PC-9 (cell line): ENCODE measurements around the gene KCNK7. TPM values are rescaled to one million over a fixed set of nuclear protein-coding genes. Genes with fewer than 3 reads are reported as not detected.

Source experiments
- BruUV-seq: library from RNA; stranded (reverse); fragments of 400-500 nt; replicated peaks from 2 replicates; lab custom pipeline; 2021; lab: Mats Ljungman, UMichigan
- CTCF ChIA-PET: fragments of 300-600 bp; sonication (Branson Sonifier 250); formaldehyde crosslinking; loops from one replicate; lab custom pipeline; 2022; ENCODE audit warnings: antibody characterized with exemption; lab: Charles Lee
- POLR2A ChIA-PET: fragments of 300-600 bp; sonication (Branson Sonifier 250); formaldehyde crosslinking; loops from one replicate; lab custom pipeline; 2022; ENCODE audit warnings: antibody characterized with exemption; ENCODE audit not compliant: unreplicated experiment; lab: Charles Lee
- DNase-seq, 2 experiments: peaks; one replicate each; pipeline versions ENCODE4 v3.0.0 to v3.0.0-alpha.2; 2015 to 2022; ENCODE audit warnings: mixed read lengths in 1 of 2
- H2AFZ ChIP-seq: fragments of 200-600 bp; sonication (generic); 2 replicates; pipeline ENCODE4 v1.8.1; 2017; ENCODE audit warnings: antibody characterized with exemption
- H3F3A ChIP-seq: fragments of 200-600 bp; sonication (generic); 2 replicates; pipeline ENCODE4 v1.8.1; 2017; ENCODE audit warnings: antibody characterized with exemption, mild to moderate bottlenecking, low read depth; ENCODE audit not compliant: insufficient read depth
- H3K27ac ChIP-seq: fragments of 200-600 bp; sonication (generic); 2 replicates; pipeline ENCODE4 v1.6.1; 2016; ENCODE audit warnings: mixed run types
- H3K27me3 ChIP-seq: fragments of 200-600 bp; sonication (generic); 2 replicates; pipeline ENCODE4 v1.6.1; 2016; ENCODE audit warnings: low read depth, mixed run types; ENCODE audit not compliant: insufficient read depth
- H3K36me3 ChIP-seq: fragments of 200-600 bp; sonication (generic); 2 replicates; pipeline ENCODE4 v1.6.1; 2016; ENCODE audit warnings: low read depth, mixed run types
- H3K4me1 ChIP-seq: fragments of 200-600 bp; sonication (generic); replicated peaks from 2 replicates; pipeline ENCODE4 v1.6.1; 2016; ENCODE audit warnings: mixed run types; ENCODE audit not compliant: insufficient read depth
- H3K4me2 ChIP-seq: fragments of 200-600 bp; sonication (generic); 2 replicates; pipeline ENCODE4 v1.6.1; 2017; ENCODE audit warnings: mixed run types
- H3K4me3 ChIP-seq: fragments of 200-600 bp; sonication (generic); 2 replicates; pipeline ENCODE4 v1.6.1; 2016; ENCODE audit warnings: mixed run types
- H3K79me2 ChIP-seq: fragments of 200-600 bp; sonication (generic); 2 replicates; pipeline ENCODE4 v1.6.1; 2017; ENCODE audit warnings: low read depth, mixed run types
- H3K9me2 ChIP-seq: fragments of 200-600 bp; sonication (generic); 2 replicates; pipeline ENCODE4 v1.8.1; 2017; ENCODE audit warnings: mild to moderate bottlenecking; ENCODE audit not compliant: insufficient read depth
- H3K9me3 ChIP-seq: fragments of 200-600 bp; sonication (generic); 2 replicates; pipeline ENCODE4 v1.8.1; 2016; ENCODE audit warnings: low read depth; ENCODE audit not compliant: insufficient read depth
- H4K20me1 ChIP-seq: fragments of 200-600 bp; sonication (generic); 2 replicates; pipeline ENCODE4 v1.8.1; 2017; ENCODE audit not compliant: insufficient read depth
- CTCF ChIP-seq: fragments of 200-600 bp; sonication (generic); conservative IDR thresholded peaks from 2 replicates; pipeline ENCODE4 v1.6.1; 2017; ENCODE audit warnings: mixed run types, antibody characterized with exemption, mild to moderate bottlenecking, moderate library complexity
- EZH2 ChIP-seq: fragments of 200-600 bp; sonication (generic); IDR thresholded peaks from 2 replicates; pipeline ENCODE4 v1.8.0; 2017; ENCODE audit warnings: antibody characterized with exemption, low read depth
- intact Hi-C: fragments of 100-400 bp; cut with micrococcal nuclease; formaldehyde crosslinking; loops from one replicate; pipeline ENCODE4 v1.10.0; 2022; ENCODE audit not compliant: unreplicated experiment
- total RNA-seq: library from RNA; stranded (reverse); gene quantifications from 2 replicates; pipeline ENCODE4 v1.2.3, GENCODE V29; 2021

Gene KCNK7
- total RNA-seq, 1 experiment from 2014 or later: not detected

GRCh38 chr11:65585396-65586246 is 10.0 kb downstream of the KCNK7 start:
- no peaks in the 10 kb centered on the region for H3K4me1 ChIP-seq
- no peak overlapping the region for H3K4me2 ChIP-seq
- peaks cover 36% of the 10 kb centered on the region; the same call in 1 of the 2 replicates for H3F3A ChIP-seq
- BruUV-seq: no TSS peak
- CTCF ChIA-PET: interaction anchor here (0.6 kb wide), 1 partner anchor 15 kb away, joined by 3 read pairs; the partner anchor contains the start of gene ZNRD2
- no peaks in the 10 kb centered on the region for H3K9me2 ChIP-seq
- intact Hi-C loops: no loop called here
- H4K20me1 ChIP-seq: no peaks in the 10 kb centered on the region
- no peaks in the 10 kb centered on the region for H3K79me2 ChIP-seq
- no peak overlapping the region for H2AFZ ChIP-seq
- no peak overlapping the region for H3K4me3 ChIP-seq
- POLR2A ChIA-PET: no interaction called here
- no peak overlapping the region for H3K27ac ChIP-seq
- no peaks in the 10 kb centered on the region for H3K27me3 ChIP-seq
- H3K36me3 ChIP-seq: no peaks in the 10 kb centered on the region
- TF ChIP-seq EZH2 (no peak), CTCF (no peak)
- DNase-seq: no peak
- no peaks in the 10 kb centered on the region for H3K9me3 ChIP-seq

GRCh38 chr11:65584723-65585171 is 10.9 kb downstream of the KCNK7 start:
- Histone ChIP-seq H3K79me2 (no peaks in the 10 kb centered on the region), H4K20me1 (no peaks in the 10 kb centered on the region), H3F3A (peaks cover 28% of the 10 kb centered on the region; the same call in 1 of the 2 replicates), H3K9me2 (no peaks in the 10 kb centered on the region), H3K27ac (no peak overlapping the region), H3K4me2 (no peak overlapping the region), H3K9me3 (no peaks in the 10 kb centered on the region), H3K27me3 (no peaks in the 10 kb centered on the region), H3K36me3 (no peaks in the 10 kb centered on the region), H3K4me1 (no peaks in the 10 kb centered on the region), H2AFZ (no peak overlapping the region), H3K4me3 (no peak overlapping the region)
- ChIA-PET CTCF (no interaction called here), POLR2A (no interaction called here)
- TF ChIP-seq EZH2 (no peak), CTCF (no peak)
- no TSS peak for BruUV-seq
- no peak for DNase-seq
- intact Hi-C loops: no loop called here

GRCh38 chr11:65584106-65584505 is 11.5 kb downstream of the KCNK7 start:
- Histone ChIP-seq H4K20me1 (no peaks in the 10 kb centered on the region), H3F3A (peaks cover 25% of the 10 kb centered on the region; the same call in 1 of the 2 replicates), H3K9me2 (no peaks in the 10 kb centered on the region), H3K9me3 (no peaks in the 10 kb centered on the region), H3K4me1 (no peaks in the 10 kb centered on the region), H3K4me2 (no peak overlapping the region), H3K79me2 (no peaks in the 10 kb centered on the region), H3K27ac (no peak overlapping the region), H3K36me3 (no peaks in the 10 kb centered on the region; the same call in 1 of the 2 replicates), H3K4me3 (no peak overlapping the region), H2AFZ (no peak overlapping the region), H3K27me3 (no peaks in the 10 kb centered on the region)
- POLR2A ChIA-PET: interaction anchor here (0.6 to 0.8 kb wide), 2 partner anchors 11 to 29 kb away, joined by 8 to 10 read pairs; partner anchors contain the start of gene KCNK7
- CTCF ChIA-PET: no interaction called here
- BruUV-seq: no TSS peak
- DNase-seq: no peak
- intact Hi-C loops: no loop called here
- no peak for TF ChIP-seq CTCF
- TF ChIP-seq EZH2: no peak
